Measurements from ENCODE around the gene SLC6A11. TPM values are rescaled to one million over a fixed set of nuclear protein-coding genes. Genes with fewer than 3 reads are reported as not detected.

Gene SLC6A11
- total and polyA plus RNA-seq, 2 of the 8 experiments (the other 6 are each of a cell fraction or from before 2014, with no cell fraction given), result 0.78 to 1.5 TPM

- ChIA-PET POLR2A (ENCODE audit: partially characterized antibody) (no interaction called here), CTCF (ENCODE audit: partially characterized antibody) (interaction anchor here (1.4 kb wide), 1 partner anchor 13 kb away, joined by 3 read pairs; no protein-coding TSS in a partner anchor)
- Histone ChIP-seq H3K14ac (ENCODE audit: insufficient read length) (no peak overlapping the region), H3K23ac (ENCODE audit: insufficient read length) (no peak overlapping the region), H3K27ac (ENCODE audit: low read depth, low read length) (no peak overlapping the region), H4K20me1 (replicated peaks in 1 of 2; ENCODE audit: control insufficient read depth in 1 of 2, insufficient read depth in 2 of 2, low read length in 2 of 2) (no peaks in the 10 kb centered on the region), H2BK20ac (ENCODE audit: low read length) (no peak overlapping the region), H3K9ac (replicated peaks in 1 of 4; ENCODE audit: extremely low read depth in 1 of 4, low read depth in 3 of 4, low read length in 3 of 4) (no peak overlapping the region), H2BK5ac (ENCODE audit: low read depth, low read length) (no peak overlapping the region), H2BK120ac (replicated peaks; ENCODE audit: low read depth, low read length) (no peak overlapping the region), H3K79me1 (ENCODE audit: low read depth, low read length) (no peaks in the 10 kb centered on the region), H2AFZ (ENCODE audit: low read length) (no peak overlapping the region), H3K4me2 (ENCODE audit: insufficient read depth in 1 of 2, low read depth in 2 of 2, low read length in 2 of 2) (no peak overlapping the region), H3K4me1 (replicated peaks in 1 of 4; ENCODE audit: control insufficient read depth in 3 of 4, insufficient read depth in 4 of 4, low read length in 3 of 4) (no peaks in the 10 kb centered on the region), H4K8ac (ENCODE audit: extremely low read depth, insufficient read depth, low read length) (no peak overlapping the region), H3K18ac (ENCODE audit: extremely low read depth, low read length) (no peak overlapping the region), H3K9me3 (ENCODE audit: insufficient read depth in 2 of 2, low read depth in 1 of 2, low read length in 1 of 2) (no peaks in the 10 kb centered on the region), H3K4ac (replicated peaks; ENCODE audit: insufficient read length, low read depth, low read length) (no peak overlapping the region), H3K79me2 (ENCODE audit: control insufficient read depth in 1 of 2, insufficient read depth in 2 of 2, low read length in 2 of 2) (no peaks in the 10 kb centered on the region), H4K91ac (replicated peaks; ENCODE audit: insufficient read length, low read length) (no peak overlapping the region), H3K56ac (replicated peaks; ENCODE audit: insufficient read length, low read depth, low read length) (no peak overlapping the region), H3K23me2 (ENCODE audit: low read depth, low read length) (no peaks in the 10 kb centered on the region), H2BK12ac (ENCODE audit: low read depth, low read length) (no peak overlapping the region), H3K4me3 (ENCODE audit: extremely low read depth in 1 of 4, insufficient read depth in 2 of 4, low read depth in 3 of 4, low read length in 4 of 4) (no peak overlapping the region), H4K5ac (ENCODE audit: insufficient read length, low read depth, low read length) (no peak overlapping the region), H3K36me3 (ENCODE audit: control insufficient read depth in 2 of 4, insufficient read depth in 4 of 4, low read length in 3 of 4) (no peaks in the 10 kb centered on the region), H2BK15ac (ENCODE audit: low read length) (no peak overlapping the region), H2AK5ac (ENCODE audit: low read depth, low read length) (no peak overlapping the region), H3K27me3 (replicated peaks in 1 of 4; ENCODE audit: control insufficient read depth in 3 of 4, extremely low read depth in 1 of 4, insufficient read depth in 3 of 4, low read length in 3 of 4) (peaks cover 0 to 5% (median 0%) of the 10 kb centered on the region in 4 experiments; a peak in 1 of 7 replicates)
- DNase-seq (ENCODE audit: low read depth in 1 of 2, low spot score in 2 of 2) (no peak), FAIRE-seq (no peak)
- TF ChIP-seq RFX5 (IDR thresholded peaks at IDR 0.05; ENCODE audit: borderline replicate concordance, low read depth, low read length) (peak; percentile 39; the same call in 1 of the 2 replicates), KDM1A (IDR thresholded peaks at IDR 0.05; ENCODE audit: borderline replicate concordance, low read length) (no peak)
- 78% methylated on average over 2 of the region's 2 CpGs; no CpG with 5 or more reads in 1 of the 2 experiments for WGBS, 2 experiments (ENCODE audit: extremely low coverage in 1 of 2, insufficient coverage in 1 of 2, insufficient read length in 1 of 2, insufficient replicate concordance in 2 of 2, low coverage in 1 of 2, low lambda C conversion rate in 2 of 2, missing lambda C conversion rate in 1 of 2)
Measured at GRCh38 chr3:10777627-10778026, 38.4 kb upstream of the SLC6A11 start.

Data from H1 (cell line).